Measurements from ENCODE around the gene LRCOL1. TPM values are rescaled to one million over a fixed set of nuclear protein-coding genes. Genes with fewer than 3 reads are reported as not detected.

Gene LRCOL1
- total and polyA plus RNA-seq, 2 of the 8 experiments (the other 6 are each of a cell fraction or from before 2014, with no cell fraction given) = not detected

- POLR2A ChIA-PET (ENCODE audit: partially characterized antibody) = interaction anchor here (0.7 to 3.4 kb wide), 8 partner anchors 10 to 148 kb away, joined by 3 to 26 read pairs (median 3); no protein-coding TSS in a partner anchor
- WGBS, 2 experiments (ENCODE audit: extremely low coverage in 1 of 2, insufficient coverage in 1 of 2, insufficient read length in 1 of 2, insufficient replicate concordance in 2 of 2, low coverage in 1 of 2, low lambda C conversion rate in 2 of 2, missing lambda C conversion rate in 1 of 2) = 90% methylated on average over 24 of the region's 28 CpGs; no CpG with 5 or more reads in 1 of the 2 experiments
- TF ChIP-seq SUZ12 (IDR thresholded peaks at IDR 0.05; ENCODE audit: low read length) = no peak
- no peak for TF ChIP-seq EP300 (IDR thresholded peaks at IDR 0.05; ENCODE audit: borderline replicate concordance in 1 of 2, low read depth in 2 of 2, low read length in 2 of 2)
- TF ChIP-seq HDAC2 (IDR thresholded peaks at IDR 0.05; ENCODE audit: borderline replicate concordance in 1 of 2, low read depth in 2 of 2, low read length in 2 of 2) = no peak
- no peak for TF ChIP-seq POU5F1 (IDR thresholded peaks at IDR 0.05; ENCODE audit: low read depth, low read length)
- TF ChIP-seq POLR2AphosphoS5 (IDR thresholded peaks at IDR 0.05; ENCODE audit: low read depth, low read length) = peak; percentile 50
- no peak for TF ChIP-seq ASH2L (IDR thresholded peaks at IDR 0.05; ENCODE audit: low read length)
- no peak for TF ChIP-seq MAX (IDR thresholded peaks at IDR 0.05)
- TF ChIP-seq POLR2A (IDR thresholded peaks at IDR 0.05; ENCODE audit: control extremely low read depth in 1 of 2, low read depth in 2 of 2, low read length in 2 of 2) = peak; percentile 10 to 45; a peak in 1 of 3 replicates
- no peak for TF ChIP-seq JUND (IDR thresholded peaks at IDR 0.05; ENCODE audit: low read length)
- TF ChIP-seq TAF7 (optimal IDR thresholded peaks at IDR 0.05; ENCODE audit: borderline replicate concordance, low read depth, low read length) = no peak
- TF ChIP-seq CTBP2 (IDR thresholded peaks at IDR 0.05; ENCODE audit: borderline replicate concordance, insufficient read depth, insufficient read length, low read length) = no peak
Observed at GRCh38 chr12:132620899-132621656, 10.7 kb upstream of the LRCOL1 start.

More at GRCh38 chr12:132620899-132621656, 10.7 kb upstream of the LRCOL1 start:
- Histone ChIP-seq H3K9ac (replicated peaks in 1 of 4; ENCODE audit: extremely low read depth in 1 of 4, low read depth in 3 of 4, low read length in 3 of 4) (no peak overlapping the region), H3K56ac (replicated peaks; ENCODE audit: insufficient read length, low read depth, low read length) (no peak overlapping the region), H3K4ac (replicated peaks; ENCODE audit: insufficient read length, low read depth, low read length) (no peak overlapping the region), H4K91ac (replicated peaks; ENCODE audit: insufficient read length, low read length) (no peak overlapping the region), H3K27ac (ENCODE audit: low read depth, low read length) (no peak overlapping the region), H3K14ac (ENCODE audit: insufficient read length) (no peak overlapping the region), H3K18ac (ENCODE audit: extremely low read depth, low read length) (no peak overlapping the region), H3K23ac (ENCODE audit: insufficient read length) (no peak overlapping the region), H2AFZ (ENCODE audit: low read length) (no peak overlapping the region), H2BK20ac (ENCODE audit: low read length) (no peak overlapping the region), H2BK15ac (ENCODE audit: low read length) (no peak overlapping the region), H2BK12ac (ENCODE audit: low read depth, low read length) (no peak overlapping the region), H2BK120ac (replicated peaks; ENCODE audit: low read depth, low read length) (no peak overlapping the region), H3K4me3 (ENCODE audit: extremely low read depth in 1 of 4, insufficient read depth in 2 of 4, low read depth in 3 of 4, low read length in 4 of 4) (no peak overlapping the region), H3K79me1 (ENCODE audit: low read depth, low read length) (no peaks in the 10 kb centered on the region), H3K4me2 (ENCODE audit: insufficient read depth in 1 of 2, low read depth in 2 of 2, low read length in 2 of 2) (no peak overlapping the region), H4K5ac (ENCODE audit: insufficient read length, low read depth, low read length) (no peak overlapping the region), H3K23me2 (ENCODE audit: low read depth, low read length) (no peaks in the 10 kb centered on the region; the same call in 1 of the 2 replicates), H3K9me3 (ENCODE audit: insufficient read depth in 2 of 2, low read depth in 1 of 2, low read length in 1 of 2) (peaks cover 2 to 15% of the 10 kb centered on the region in 2 experiments; a peak in 3 of 4 replicates), H4K20me1 (replicated peaks in 1 of 2; ENCODE audit: control insufficient read depth in 1 of 2, insufficient read depth in 2 of 2, low read length in 2 of 2) (peaks cover 7 to 14% of the 10 kb centered on the region in 2 experiments), H3K4me1 (replicated peaks in 1 of 4; ENCODE audit: control insufficient read depth in 3 of 4, insufficient read depth in 4 of 4, low read length in 3 of 4) (peaks cover 0 to 3% (median 0%) of the 10 kb centered on the region in 4 experiments; a peak in 3 of 7 replicates), H3K36me3 (ENCODE audit: control insufficient read depth in 2 of 4, insufficient read depth in 4 of 4, low read length in 3 of 4) (peaks cover 13 to 26% (median 19%) of the 10 kb centered on the region in 4 experiments; a peak in 7 of 8 replicates), H4K8ac (ENCODE audit: extremely low read depth, insufficient read depth, low read length) (peak overlapping the region; percentile 36; the same call in 1 of the 2 replicates), H2BK5ac (ENCODE audit: low read depth, low read length) (no peak overlapping the region), H3K79me2 (ENCODE audit: control insufficient read depth in 1 of 2, insufficient read depth in 2 of 2, low read length in 2 of 2) (no peaks in the 10 kb centered on the region), H3K27me3 (replicated peaks in 1 of 4; ENCODE audit: control insufficient read depth in 3 of 4, extremely low read depth in 1 of 4, insufficient read depth in 3 of 4, low read length in 3 of 4) (peaks cover 20 to 36% (median 28%) of the 10 kb centered on the region in 4 experiments), H2AK5ac (ENCODE audit: low read depth, low read length) (no peak overlapping the region)
- CTCF ChIA-PET (ENCODE audit: partially characterized antibody) = interaction anchor here (1.0 to 4.6 kb wide), 6 partner anchors 11 to 161 kb away, joined by 3 to 28 read pairs (median 5); no protein-coding TSS in a partner anchor
- DNase-seq (ENCODE audit: low read depth in 1 of 2, low spot score in 2 of 2) (no peak), FAIRE-seq (no peak)

All from H1 (cell line).